GM18868 (cell line): ENCODE data around the gene TBC1D2.

Source experiments
- ATAC-seq: cut with Tn5 transposase; IDR thresholded peaks from one replicate; pipeline ENCODE4 v1.9.1; 2021; ENCODE audit warnings: mild to moderate bottlenecking, moderate library complexity; ENCODE audit not compliant: unreplicated experiment

Gene TBC1D2

DNA sequence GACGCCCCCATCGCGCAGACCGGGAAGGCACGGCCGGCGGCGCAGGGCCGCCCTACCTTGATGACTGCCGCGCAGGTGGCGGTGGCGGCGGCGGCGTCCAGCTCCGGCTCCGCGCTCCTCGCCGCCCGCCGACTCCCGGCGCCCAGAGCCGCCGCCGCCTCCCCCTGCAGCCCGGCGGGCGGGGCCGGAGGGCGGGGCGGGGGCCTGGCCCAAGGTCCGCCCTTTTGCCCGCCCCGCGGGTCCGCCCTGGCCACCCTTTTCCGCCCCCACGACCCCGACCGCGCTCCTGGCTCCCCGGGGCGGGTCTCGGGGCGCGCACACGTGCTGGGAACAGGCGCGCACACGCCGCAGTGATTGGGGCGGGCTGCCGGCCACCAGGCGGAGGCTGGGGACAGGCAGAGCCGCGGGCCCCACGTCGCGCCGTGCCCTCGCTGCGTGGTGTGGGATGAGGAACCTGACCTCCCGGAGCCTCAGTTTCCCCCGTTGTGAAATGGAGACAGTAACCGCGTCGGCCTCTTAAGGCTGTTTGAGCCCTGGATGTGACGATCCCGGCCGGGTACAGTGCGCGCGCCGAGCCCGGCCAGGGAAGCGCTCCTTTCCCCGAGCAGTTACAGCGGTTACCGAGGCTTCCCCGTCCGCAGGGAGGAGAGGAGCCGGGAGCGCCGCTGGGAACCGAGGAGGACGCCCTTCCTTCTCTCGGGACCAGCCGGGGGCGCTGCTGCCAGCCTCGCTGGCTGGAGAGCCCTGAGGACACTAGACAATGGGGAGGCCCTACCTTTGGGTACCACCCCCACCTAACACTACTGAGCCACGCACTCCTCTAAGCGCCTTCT, 62.7 kb downstream of the TBC1D2 start, which contains the start of gene CORO2A:
TSS of gene CORO2A (minus strand) at position 135 of the 833 bp plus-strand sequence. CDS start 34,977 bp downstream, outside the sequence.
- peak; percentile 54 for ATAC-seq

GRCh38 chr9:98191671-98192502, 63.6 kb downstream of the TBC1D2 start:
- ATAC-seq: peak; percentile 7

- ATAC-seq: no peak
Observed at GRCh38 chr9:98191181-98191608, 64.3 kb downstream of the TBC1D2 start.

GRCh38 chr9:98190757-98191105, 64.7 kb downstream of the TBC1D2 start:
- no peak for ATAC-seq

DNA sequence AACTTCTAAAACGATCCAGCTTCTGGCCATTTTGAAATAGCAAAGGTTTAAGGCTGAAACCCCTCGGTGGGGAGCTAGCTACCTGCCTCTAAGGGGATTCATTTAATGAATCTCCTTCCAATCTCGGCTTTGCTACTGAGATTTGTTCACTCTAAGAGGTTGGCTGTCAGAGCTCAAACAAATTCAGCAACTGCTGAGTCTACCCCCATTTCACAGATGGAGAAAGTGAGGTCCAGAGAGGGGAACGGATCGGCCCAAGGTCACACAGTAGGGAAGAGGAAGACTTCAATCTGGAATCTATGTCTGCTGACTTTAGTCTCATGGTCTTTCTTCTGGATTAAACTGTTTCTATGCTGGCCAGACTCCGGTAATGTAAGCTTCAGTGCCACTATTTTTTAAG, 66.0 kb downstream of the TBC1D2 start:
- no peak for ATAC-seq

DNA sequence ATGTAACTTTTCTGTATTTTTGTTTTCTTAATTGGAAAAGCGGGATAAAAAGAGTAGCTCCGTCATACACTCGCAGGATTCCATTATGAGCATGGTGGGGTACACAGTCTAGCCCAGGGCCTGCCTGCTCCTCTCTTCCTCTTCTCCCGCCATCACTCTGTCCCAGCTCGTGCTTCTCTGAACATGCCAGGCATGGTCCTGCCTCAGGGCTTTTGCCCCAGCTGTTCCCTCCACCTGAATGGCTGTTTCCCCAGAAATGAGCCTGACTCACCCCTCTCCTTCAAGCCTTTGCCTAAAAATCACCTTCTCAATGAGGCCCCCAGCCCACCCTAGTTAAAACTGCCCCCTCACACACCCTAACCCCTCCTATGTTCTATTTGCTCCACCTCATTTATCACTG, 67.5 kb downstream of the TBC1D2 start:
- ATAC-seq: no peak

GRCh38 chr9:98186236-98186635, 69.2 kb downstream of the TBC1D2 start:
- no peak for ATAC-seq

- ATAC-seq: no peak
Observed at GRCh38 chr9:98185611-98186171, 69.8 kb downstream of the TBC1D2 start.

DNA sequence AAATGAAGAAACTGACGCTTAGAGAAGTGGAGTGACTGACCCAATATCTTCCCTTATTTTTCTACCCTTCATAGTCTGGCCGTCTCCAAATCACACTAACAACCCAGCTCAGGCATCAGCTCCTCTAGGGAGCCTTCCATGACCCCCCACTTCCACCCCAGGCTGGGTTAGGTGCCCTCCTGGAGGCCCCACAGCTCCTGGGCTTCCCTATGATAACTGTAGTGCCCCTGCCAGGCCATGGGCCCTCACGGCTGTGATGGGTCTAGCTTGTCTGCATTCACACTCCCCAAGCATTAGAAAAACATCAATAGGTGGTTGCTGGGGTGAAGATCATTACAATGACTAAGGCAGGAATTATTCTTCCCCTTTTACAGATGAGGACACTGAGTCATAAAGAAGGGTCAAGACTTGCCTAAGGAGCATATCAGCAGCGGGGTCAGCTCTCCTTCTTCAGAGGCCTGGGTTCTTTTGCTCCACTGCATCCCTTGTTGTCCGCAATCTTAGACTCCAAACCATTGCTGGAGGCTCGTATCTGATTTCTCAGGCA, 70.4 kb downstream of the TBC1D2 start:
- no peak for ATAC-seq

GRCh38 chr9:98184326-98184725, 71.1 kb downstream of the TBC1D2 start:
- no peak for ATAC-seq

DNA sequence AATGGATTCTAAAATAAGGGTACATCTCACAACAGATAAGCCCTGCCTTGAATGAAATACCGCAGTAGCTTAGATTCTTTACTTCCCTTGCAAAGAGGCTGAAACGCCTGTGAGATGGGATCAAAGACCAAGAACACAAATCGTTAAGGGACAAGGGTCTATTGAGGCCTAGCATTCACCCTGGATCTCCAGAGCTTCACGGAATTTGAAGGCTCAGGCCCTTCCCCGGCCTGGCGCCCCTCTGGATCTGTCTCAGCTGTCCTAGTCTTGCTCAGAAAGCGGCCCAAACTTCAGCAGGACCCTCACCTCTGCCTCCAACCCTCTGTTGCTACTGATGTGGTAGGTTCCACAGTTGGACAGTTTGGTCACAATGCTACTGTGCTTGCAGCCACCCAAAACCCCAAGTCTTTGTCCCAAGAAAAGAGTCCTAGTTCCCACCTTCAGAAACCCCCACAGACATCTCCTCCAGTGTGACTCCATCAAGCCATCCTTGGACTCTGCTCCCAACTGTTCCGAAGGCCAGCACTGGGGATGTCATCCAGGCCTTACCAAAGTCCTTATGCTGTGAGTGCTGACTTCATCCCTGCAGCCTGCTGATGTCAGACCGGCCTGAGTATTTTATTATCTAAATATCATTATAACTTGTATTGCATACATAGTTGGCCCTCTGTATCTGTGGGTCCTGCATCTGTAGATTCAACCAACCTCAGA, 72.4 kb downstream of the TBC1D2 start:
- ATAC-seq: no peak

- no peak for ATAC-seq
Observed at GRCh38 chr9:98182069-98182820, 73.2 kb downstream of the TBC1D2 start.

- ATAC-seq: no peak
Observed at GRCh38 chr9:98181746-98182068, 73.7 kb downstream of the TBC1D2 start.

- ATAC-seq: no peak
Observed at GRCh38 chr9:98180996-98181395, 74.5 kb downstream of the TBC1D2 start.

DNA sequence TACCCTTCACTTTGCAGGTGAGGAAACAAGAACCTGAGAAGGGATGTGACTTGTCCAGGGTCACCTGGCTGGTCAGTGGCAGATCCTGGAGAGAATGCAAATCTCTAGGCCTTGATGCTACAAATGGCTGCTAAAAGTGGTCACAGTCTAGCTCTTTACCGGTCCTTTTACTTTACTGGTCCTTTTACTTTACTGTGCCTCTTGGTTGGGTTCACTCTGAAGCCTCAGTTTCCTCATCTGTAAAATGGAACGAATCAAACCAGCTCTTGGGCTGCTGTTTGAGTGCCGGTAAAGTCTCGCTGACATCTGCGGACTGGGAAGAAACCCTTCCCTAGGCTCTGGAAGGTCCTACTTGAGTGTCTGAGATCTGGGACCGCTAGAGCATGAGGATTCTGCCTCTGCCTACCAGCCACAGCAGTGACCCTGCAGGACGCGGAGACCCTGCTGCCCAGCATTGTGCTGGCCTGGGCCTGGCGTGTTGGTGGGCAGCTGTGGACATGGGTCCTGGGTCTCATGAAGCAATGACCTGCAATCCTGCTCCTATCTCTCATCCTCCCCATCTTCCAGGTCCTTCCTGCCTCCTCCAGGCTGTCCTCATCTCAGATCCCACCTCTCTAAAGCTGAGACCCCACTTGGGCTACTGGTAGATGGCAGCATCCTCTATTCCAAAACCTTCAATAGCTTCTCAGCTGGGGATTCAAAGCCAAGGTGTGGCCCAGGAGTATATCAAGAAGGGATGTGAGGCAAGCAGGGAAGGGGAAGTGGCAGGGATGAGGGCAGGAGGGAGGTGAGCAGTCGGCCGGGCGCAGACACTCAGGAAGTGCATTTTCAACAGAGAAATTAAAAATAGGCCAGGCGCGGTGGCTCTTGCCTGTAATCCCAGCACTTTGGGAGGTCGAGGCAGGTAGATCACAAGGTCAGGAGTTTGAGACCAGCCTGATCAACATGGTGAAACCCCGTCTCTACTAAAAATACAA, 76.3 kb downstream of the TBC1D2 start:
- no peak for ATAC-seq

DNA sequence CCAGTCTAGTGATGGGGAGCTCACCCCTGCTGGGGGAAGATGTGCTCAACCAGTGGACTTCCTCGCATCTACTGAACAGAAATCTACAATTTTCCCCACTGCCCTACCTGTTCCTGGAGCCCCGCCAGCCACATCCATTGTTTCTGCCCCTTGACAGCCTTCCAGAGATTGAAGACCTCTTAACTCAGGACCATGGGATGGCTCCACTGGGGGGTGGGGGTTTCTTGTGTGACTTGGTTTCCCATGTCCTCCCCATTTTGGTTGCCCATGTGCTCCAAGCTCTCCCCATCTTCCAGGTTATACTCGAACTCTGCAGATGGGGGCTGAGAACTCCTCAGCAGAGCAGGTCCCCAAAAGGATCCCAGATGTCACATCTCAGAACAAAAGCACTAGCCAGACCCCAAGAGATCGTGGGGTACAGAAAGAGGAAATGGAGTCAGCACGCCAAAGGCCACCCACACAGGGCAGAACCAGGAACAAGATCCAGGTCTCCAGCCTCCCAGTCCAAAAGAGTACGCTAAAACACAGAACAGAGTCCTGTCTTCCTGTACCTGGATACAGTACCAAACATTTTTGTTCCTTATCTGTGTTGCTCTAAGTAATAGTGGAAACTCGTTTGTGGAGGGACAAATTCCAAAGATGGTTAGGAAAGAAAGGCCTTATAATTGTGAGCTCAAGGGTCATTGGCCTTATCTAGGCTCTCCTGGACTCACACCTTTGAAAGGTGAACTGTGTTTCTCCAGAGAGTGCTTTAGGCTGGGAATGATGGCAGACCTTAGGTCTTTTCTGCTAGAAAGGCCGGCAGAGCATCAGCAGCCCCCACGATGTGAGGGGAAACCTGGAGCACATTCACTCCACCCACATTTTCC, 78.8 kb downstream of the TBC1D2 start:
- no peak for ATAC-seq

- ATAC-seq: no peak
Observed at GRCh38 chr9:98175762-98176161, 79.7 kb downstream of the TBC1D2 start.

GRCh38 chr9:98175028-98175569, 80.3 kb downstream of the TBC1D2 start:
- no peak for ATAC-seq
